ENCODE measurements around the gene NPY4R2.
"Not testable (repeated sequence)": the region's sequence is repeated elsewhere in the genome, so short reads cannot be mapped to it uniquely, and the experiment has no call there.

NPY4R2 gene

DNA sequence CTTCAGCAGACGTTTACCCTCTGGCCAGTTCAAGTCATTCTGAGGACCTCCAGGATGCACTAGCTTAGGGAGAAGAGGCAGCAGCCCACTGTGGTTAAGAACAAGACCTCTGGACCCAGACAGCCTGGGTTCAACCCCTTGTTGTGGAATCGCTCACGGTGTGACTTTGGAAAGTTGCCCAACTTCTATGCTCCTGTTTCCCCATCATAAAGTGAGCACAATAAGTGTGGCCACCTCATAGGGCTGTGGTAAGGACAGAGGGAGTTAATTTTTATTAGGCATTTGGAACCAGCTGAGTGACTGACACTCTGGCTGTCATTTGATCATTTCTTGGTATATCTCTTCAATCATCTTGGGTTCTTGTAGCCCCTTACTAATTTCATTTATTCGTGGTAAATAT lies 31.6 kb upstream of the NPY4R2 start:
- DNase-seq; H3K27me3 ChIP-seq (replicated peaks in 2 of 5; ENCODE audit: control insufficient read depth in 4 of 5, insufficient read depth in 5 of 5, low read length in 4 of 5); H3K4me1 ChIP-seq (ENCODE audit: control extremely low read depth in 1 of 4, control insufficient read depth in 4 of 4, insufficient read depth in 4 of 4, low read length in 3 of 4); H3K27ac ChIP-seq (ENCODE audit: insufficient read depth in 1 of 2, low read depth in 1 of 2, low read length in 2 of 2, poor library complexity in 1 of 2, severe bottlenecking in 2 of 2); H3K4me3 ChIP-seq (ENCODE audit: control insufficient read depth in 1 of 7, extremely low read depth in 1 of 7, insufficient read depth in 4 of 7, low read depth in 2 of 7, low read length in 6 of 7); CTCF ChIA-PET; POLR2A ChIA-PET; H3K36me3 ChIP-seq (ENCODE audit: control insufficient read depth in 4 of 4, insufficient read depth in 4 of 4, low read length in 3 of 4); H3K9me3 ChIP-seq (ENCODE audit: control extremely low read depth in 1 of 5, control insufficient read depth in 4 of 5, insufficient read depth in 2 of 5, low read depth in 1 of 5, low read length in 4 of 5): not testable (repeated sequence)
- WGBS (ENCODE audit: insufficient coverage) = no CpG with 5 or more reads among the region's 4 CpGs

DNA sequence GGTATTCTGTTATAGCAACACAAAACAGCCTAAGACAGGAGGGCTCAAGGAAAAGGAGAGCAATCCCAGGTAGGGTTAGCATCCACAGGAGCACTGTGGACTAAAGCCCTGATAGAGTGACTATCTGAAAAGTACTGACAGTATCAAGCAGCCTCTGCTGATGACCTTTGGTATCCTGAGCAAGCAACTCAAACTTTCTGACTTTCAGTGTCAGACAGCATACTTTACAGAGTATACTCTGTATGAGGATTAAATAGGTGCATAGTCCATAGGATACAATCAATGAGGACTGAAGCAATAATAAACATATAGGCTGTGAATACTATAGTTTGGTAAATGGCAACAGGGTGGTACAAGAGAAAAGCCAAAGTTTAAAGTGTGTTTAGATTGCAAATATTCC lies 27.7 kb upstream of the NPY4R2 start:
- CTCF ChIA-PET; H3K4me1 ChIP-seq (ENCODE audit: control extremely low read depth in 1 of 4, control insufficient read depth in 4 of 4, insufficient read depth in 4 of 4, low read length in 3 of 4); H3K4me3 ChIP-seq (ENCODE audit: control insufficient read depth in 1 of 7, extremely low read depth in 1 of 7, insufficient read depth in 4 of 7, low read depth in 2 of 7, low read length in 6 of 7); H3K36me3 ChIP-seq (ENCODE audit: control insufficient read depth in 4 of 4, insufficient read depth in 4 of 4, low read length in 3 of 4); H3K27ac ChIP-seq (ENCODE audit: insufficient read depth in 1 of 2, low read depth in 1 of 2, low read length in 2 of 2, poor library complexity in 1 of 2, severe bottlenecking in 2 of 2); POLR2A ChIA-PET; H3K9me3 ChIP-seq (ENCODE audit: control extremely low read depth in 1 of 5, control insufficient read depth in 4 of 5, insufficient read depth in 2 of 5, low read depth in 1 of 5, low read length in 4 of 5); H3K27me3 ChIP-seq (replicated peaks in 2 of 5; ENCODE audit: control insufficient read depth in 4 of 5, insufficient read depth in 5 of 5, low read length in 4 of 5); DNase-seq: not testable (repeated sequence)

DNA sequence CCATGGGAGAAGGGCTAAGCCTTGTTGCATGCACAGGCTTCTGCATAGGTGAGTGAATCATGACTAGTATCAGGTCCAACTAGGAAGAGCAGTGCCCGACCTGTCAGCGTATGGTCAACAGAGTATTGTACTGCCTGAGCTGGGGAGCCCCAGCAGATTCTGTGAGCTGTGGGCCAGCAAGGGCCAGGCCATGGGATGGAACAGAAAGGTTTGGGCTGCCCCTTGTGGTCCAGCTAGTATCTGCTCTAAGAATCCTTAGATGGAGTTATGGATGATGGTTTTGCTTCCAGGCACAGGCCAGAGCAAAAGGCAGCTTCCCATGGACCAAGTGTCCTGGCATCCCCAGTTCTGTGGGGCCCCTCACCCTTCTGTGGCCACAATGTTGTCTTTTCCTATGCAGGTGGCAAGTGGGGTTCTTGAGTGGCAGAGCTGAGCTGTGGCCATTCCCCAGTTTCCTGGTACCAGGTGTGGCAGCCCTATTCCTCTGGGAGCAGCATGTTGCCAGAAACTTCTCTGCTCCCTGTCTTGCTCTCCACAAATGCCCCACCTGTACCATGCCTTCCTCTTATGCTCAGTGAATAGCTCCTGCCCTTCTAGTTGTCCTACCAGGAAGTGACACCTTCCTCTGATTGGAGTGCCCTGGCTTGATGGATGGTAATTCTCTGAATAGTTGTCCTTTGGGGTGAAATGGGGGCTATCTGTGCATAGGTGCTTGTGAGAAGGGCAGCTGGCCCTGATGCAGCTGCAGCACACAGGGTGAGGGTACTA lies 25.8 kb upstream of the NPY4R2 start:
- CTCF ChIA-PET; H3K36me3 ChIP-seq (ENCODE audit: control insufficient read depth in 4 of 4, insufficient read depth in 4 of 4, low read length in 3 of 4); H3K4me1 ChIP-seq (ENCODE audit: control extremely low read depth in 1 of 4, control insufficient read depth in 4 of 4, insufficient read depth in 4 of 4, low read length in 3 of 4); POLR2A ChIA-PET; H3K9me3 ChIP-seq (ENCODE audit: control extremely low read depth in 1 of 5, control insufficient read depth in 4 of 5, insufficient read depth in 2 of 5, low read depth in 1 of 5, low read length in 4 of 5); H3K27me3 ChIP-seq (replicated peaks in 2 of 5; ENCODE audit: control insufficient read depth in 4 of 5, insufficient read depth in 5 of 5, low read length in 4 of 5); H3K27ac ChIP-seq (ENCODE audit: insufficient read depth in 1 of 2, low read depth in 1 of 2, low read length in 2 of 2, poor library complexity in 1 of 2, severe bottlenecking in 2 of 2); H3K4me3 ChIP-seq (ENCODE audit: control insufficient read depth in 1 of 7, extremely low read depth in 1 of 7, insufficient read depth in 4 of 7, low read depth in 2 of 7, low read length in 6 of 7); DNase-seq: not testable (repeated sequence)
- no CpG with 5 or more reads among the region's 2 CpGs for whole genome bisulfite sequencing (ENCODE audit: insufficient coverage)

DNA sequence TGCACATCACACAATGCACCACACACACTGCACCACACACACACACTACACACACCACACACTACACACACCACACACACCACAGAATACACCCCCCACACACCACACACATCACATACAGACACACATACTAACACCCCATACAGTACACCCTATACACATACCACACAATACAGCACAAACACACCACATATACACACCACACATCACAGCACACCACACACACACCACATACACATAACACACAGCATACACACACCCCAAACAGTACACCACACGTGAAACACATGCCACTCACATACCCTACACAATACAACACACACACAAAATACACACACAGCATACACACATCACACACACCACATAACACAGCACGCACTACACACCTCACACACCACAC lies 23.9 kb upstream of the NPY4R2 start:
- H3K27me3 ChIP-seq (replicated peaks in 2 of 5; ENCODE audit: control insufficient read depth in 4 of 5, insufficient read depth in 5 of 5, low read length in 4 of 5); POLR2A ChIA-PET; H3K4me3 ChIP-seq (ENCODE audit: control insufficient read depth in 1 of 7, extremely low read depth in 1 of 7, insufficient read depth in 4 of 7, low read depth in 2 of 7, low read length in 6 of 7); H3K4me1 ChIP-seq (ENCODE audit: control extremely low read depth in 1 of 4, control insufficient read depth in 4 of 4, insufficient read depth in 4 of 4, low read length in 3 of 4); DNase-seq; H3K36me3 ChIP-seq (ENCODE audit: control insufficient read depth in 4 of 4, insufficient read depth in 4 of 4, low read length in 3 of 4); H3K9me3 ChIP-seq (ENCODE audit: control extremely low read depth in 1 of 5, control insufficient read depth in 4 of 5, insufficient read depth in 2 of 5, low read depth in 1 of 5, low read length in 4 of 5); H3K27ac ChIP-seq (ENCODE audit: insufficient read depth in 1 of 2, low read depth in 1 of 2, low read length in 2 of 2, poor library complexity in 1 of 2, severe bottlenecking in 2 of 2); CTCF ChIA-PET: not testable (repeated sequence)
- WGBS (ENCODE audit: insufficient coverage) = no CpG with 5 or more reads among the region's 2 CpGs

DNA sequence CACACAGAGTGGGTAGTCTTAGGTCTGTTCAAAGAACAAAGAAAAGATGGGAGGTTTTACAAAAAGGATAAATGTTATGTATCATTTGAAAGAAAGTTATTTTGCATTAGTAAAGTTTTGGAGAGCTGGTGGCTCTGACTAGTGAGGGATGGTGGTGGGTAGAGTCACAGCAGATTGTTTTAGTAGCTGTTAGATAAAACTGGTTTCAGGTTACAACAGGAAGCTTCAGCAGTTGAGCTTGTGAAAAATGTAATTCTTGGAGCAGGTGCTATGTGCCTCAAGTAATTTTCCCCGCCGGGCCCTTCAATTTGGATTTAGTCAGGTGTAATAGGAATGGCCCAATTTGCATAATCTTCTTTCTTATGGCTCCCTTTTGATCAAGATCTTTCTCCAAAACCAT lies 20.6 kb upstream of the NPY4R2 start:
- H3K27me3 ChIP-seq (replicated peaks in 2 of 5; ENCODE audit: control insufficient read depth in 4 of 5, insufficient read depth in 5 of 5, low read length in 4 of 5); CTCF ChIA-PET; H3K36me3 ChIP-seq (ENCODE audit: control insufficient read depth in 4 of 4, insufficient read depth in 4 of 4, low read length in 3 of 4); POLR2A ChIA-PET; H3K9me3 ChIP-seq (ENCODE audit: control extremely low read depth in 1 of 5, control insufficient read depth in 4 of 5, insufficient read depth in 2 of 5, low read depth in 1 of 5, low read length in 4 of 5); H3K27ac ChIP-seq (ENCODE audit: insufficient read depth in 1 of 2, low read depth in 1 of 2, low read length in 2 of 2, poor library complexity in 1 of 2, severe bottlenecking in 2 of 2); H3K4me3 ChIP-seq (ENCODE audit: control insufficient read depth in 1 of 7, extremely low read depth in 1 of 7, insufficient read depth in 4 of 7, low read depth in 2 of 7, low read length in 6 of 7); DNase-seq; H3K4me1 ChIP-seq (ENCODE audit: control extremely low read depth in 1 of 4, control insufficient read depth in 4 of 4, insufficient read depth in 4 of 4, low read length in 3 of 4): not testable (repeated sequence)
- no CpG with 5 or more reads among the region's 2 CpGs for WGBS (ENCODE audit: insufficient coverage)

DNA sequence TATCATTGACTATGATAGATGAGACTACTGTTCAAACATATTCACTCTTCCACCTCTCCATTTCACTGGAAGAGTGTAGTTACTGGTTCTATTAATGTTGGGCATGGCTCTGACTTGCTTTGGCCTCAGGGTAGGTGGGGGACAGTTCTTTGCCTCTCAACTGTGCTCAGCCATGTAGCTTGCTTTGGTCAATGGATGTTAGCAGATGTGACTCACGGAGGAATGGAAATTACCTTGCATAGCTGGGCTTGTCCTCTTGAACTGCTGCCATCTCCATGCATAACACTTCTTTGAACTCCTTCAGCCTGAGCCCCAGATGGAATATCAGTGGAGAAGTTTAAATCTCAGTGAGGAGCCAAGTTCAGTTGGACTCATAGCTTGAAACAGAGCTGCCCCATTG lies 9.1 kb upstream of the NPY4R2 start:
- H3K36me3 ChIP-seq (ENCODE audit: control insufficient read depth in 4 of 4, insufficient read depth in 4 of 4, low read length in 3 of 4); H3K4me1 ChIP-seq (ENCODE audit: control extremely low read depth in 1 of 4, control insufficient read depth in 4 of 4, insufficient read depth in 4 of 4, low read length in 3 of 4); H3K27me3 ChIP-seq (replicated peaks in 2 of 5; ENCODE audit: control insufficient read depth in 4 of 5, insufficient read depth in 5 of 5, low read length in 4 of 5); H3K4me3 ChIP-seq (ENCODE audit: control insufficient read depth in 1 of 7, extremely low read depth in 1 of 7, insufficient read depth in 4 of 7, low read depth in 2 of 7, low read length in 6 of 7); H3K27ac ChIP-seq (ENCODE audit: insufficient read depth in 1 of 2, low read depth in 1 of 2, low read length in 2 of 2, poor library complexity in 1 of 2, severe bottlenecking in 2 of 2); DNase-seq; POLR2A ChIA-PET; H3K9me3 ChIP-seq (ENCODE audit: control extremely low read depth in 1 of 5, control insufficient read depth in 4 of 5, insufficient read depth in 2 of 5, low read depth in 1 of 5, low read length in 4 of 5); CTCF ChIA-PET: not testable (repeated sequence)
- WGBS (ENCODE audit: insufficient coverage) = no CpG with 5 or more reads among the region's 1 CpG

DNA sequence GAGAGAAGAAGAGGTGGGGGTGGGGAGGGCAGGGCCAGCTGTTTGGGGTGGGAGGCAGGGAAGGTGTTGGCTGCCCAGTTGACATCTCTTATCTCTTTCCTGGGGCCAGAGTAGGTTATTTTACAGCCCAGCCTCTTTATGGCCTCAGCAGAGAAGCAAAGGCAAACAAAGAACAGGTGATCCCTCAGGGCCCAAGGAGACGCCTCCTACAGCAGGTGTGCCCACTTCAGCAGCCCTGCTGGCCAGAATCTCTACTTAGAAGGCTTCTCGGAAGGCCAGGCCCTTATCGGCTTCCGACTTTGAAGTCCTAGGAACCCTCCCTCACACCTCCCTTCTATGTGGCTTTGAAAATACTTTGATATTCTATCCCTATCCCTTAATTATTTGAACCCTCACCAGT lies 8.0 kb upstream of the NPY4R2 start:
- POLR2A ChIA-PET; DNase-seq; H3K36me3 ChIP-seq (ENCODE audit: control insufficient read depth in 4 of 4, insufficient read depth in 4 of 4, low read length in 3 of 4); CTCF ChIA-PET; H3K4me3 ChIP-seq (ENCODE audit: control insufficient read depth in 1 of 7, extremely low read depth in 1 of 7, insufficient read depth in 4 of 7, low read depth in 2 of 7, low read length in 6 of 7); H3K4me1 ChIP-seq (ENCODE audit: control extremely low read depth in 1 of 4, control insufficient read depth in 4 of 4, insufficient read depth in 4 of 4, low read length in 3 of 4); H3K27me3 ChIP-seq (replicated peaks in 2 of 5; ENCODE audit: control insufficient read depth in 4 of 5, insufficient read depth in 5 of 5, low read length in 4 of 5); H3K27ac ChIP-seq (ENCODE audit: insufficient read depth in 1 of 2, low read depth in 1 of 2, low read length in 2 of 2, poor library complexity in 1 of 2, severe bottlenecking in 2 of 2); H3K9me3 ChIP-seq (ENCODE audit: control extremely low read depth in 1 of 5, control insufficient read depth in 4 of 5, insufficient read depth in 2 of 5, low read depth in 1 of 5, low read length in 4 of 5): not testable (repeated sequence)
- no CpG with 5 or more reads among the region's 4 CpGs for WGBS (ENCODE audit: insufficient coverage)

Data from common myeloid progenitor, CD34-positive (primary cell).